Esophagus squamous epithelium (tissue), 4 donors: ENCODE data around the gene MAD1L1.

Source experiments
- CTCF ChIP-seq, 6 experiments: fragments of 450-650 bp in 4 of 6; fragments of 200-600 bp in 2 of 6; sonication (generic) in 2 of 6; IDR thresholded peaks; one replicate each; pipeline ENCODE4 v1.5.1; 2016 to 2019; ENCODE audit warnings: antibody characterized with exemption in 6 of 6, mild to moderate bottlenecking in 4 of 6, moderate library complexity in 4 of 6
- POLR2A ChIP-seq, 4 donors: fragments of 450-650 bp; IDR thresholded peaks; one replicate each; pipeline ENCODE4 v1.6.1; 2017; ENCODE audit warnings: antibody characterized with exemption in 4 of 4, mild to moderate bottlenecking in 4 of 4, moderate library complexity in 3 of 4

GRCh38 chr7:2162959-2163358, 69.8 kb downstream of the MAD1L1 start:
- TF ChIP-seq CTCF (IDR thresholded peaks at IDR 0.05) (no peak), POLR2A (IDR thresholded peaks at IDR 0.05) (no peak)
